Stimulated activated naive CD8-positive, alpha-beta T cell treated with anti-CD3 and anti-CD28 coated beads, Interleukin-15, amount 100 ng/mL, for 72 hours (primary cell): ENCODE results near the gene NCOA7.

Experiments
- ATAC-seq: fragments of 150-1000 bp; cut with Tn5 transposase; 2 replicates; pipeline ENCODE4 v1.10.0; 2021; ENCODE audit warnings: mild to moderate bottlenecking, moderate library complexity
- DNase-seq, 2 donors: peaks; one replicate each; pipeline ENCODE4 v3.0.0; 2021 to 2022
- H3K27ac Mint-ChIP-seq, 2 donors: one replicate each; pipeline ENCODE4 v1.8.0; 2022; ENCODE audit warnings: mild to moderate bottlenecking in 2 of 2, mixed read lengths in 2 of 2, moderate library complexity in 2 of 2
- H3K27me3 Mint-ChIP-seq: one replicate; pipeline ENCODE4 v1.8.0; 2022; ENCODE audit warnings: mixed read lengths
- H3K4me1 Mint-ChIP-seq: one replicate; pipeline ENCODE4 v1.8.0; 2022; ENCODE audit warnings: mild to moderate bottlenecking, mixed read lengths
- H3K4me3 Mint-ChIP-seq, 2 donors: one replicate each; pipeline ENCODE4 v1.8.0; 2022; ENCODE audit warnings: mild to moderate bottlenecking in 2 of 2, mixed read lengths in 2 of 2, moderate library complexity in 1 of 2
- H3K9me3 Mint-ChIP-seq, 2 donors: one replicate each; pipeline ENCODE4 v1.8.0; 2022; ENCODE audit warnings: mixed read lengths in 2 of 2

Gene NCOA7

DNA sequence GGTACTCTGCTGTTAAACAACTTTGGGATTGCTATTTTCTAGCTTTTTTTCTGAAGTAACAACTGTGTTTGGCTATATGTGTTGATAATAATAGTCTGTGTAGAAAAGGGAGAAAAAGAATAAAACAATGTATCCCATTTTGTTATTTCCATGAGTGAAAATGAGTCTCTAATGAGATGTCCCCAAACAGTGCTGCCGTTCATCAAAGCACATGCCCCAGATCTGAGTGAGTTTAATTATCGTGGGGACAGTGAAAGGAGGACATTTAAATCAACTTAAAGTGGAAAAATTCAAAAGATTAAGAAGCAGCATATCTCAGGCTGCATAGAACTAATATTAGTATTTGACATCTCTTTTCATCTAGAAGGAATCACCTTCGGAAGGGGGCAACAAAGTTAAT, 59.6 kb downstream of the NCOA7 start:
- peaks cover 12% of the 10 kb centered on the region for H3K4me1 Mint-ChIP-seq
- no peak for DNase-seq
- H3K4me3 Mint-ChIP-seq, result no peak overlapping the region
- H3K9me3 Mint-ChIP-seq, result no peaks in the 10 kb centered on the region
- no peak overlapping the region for H3K27ac Mint-ChIP-seq
- no peaks in the 10 kb centered on the region for H3K27me3 Mint-ChIP-seq
- ATAC-seq, result no peak

DNA sequence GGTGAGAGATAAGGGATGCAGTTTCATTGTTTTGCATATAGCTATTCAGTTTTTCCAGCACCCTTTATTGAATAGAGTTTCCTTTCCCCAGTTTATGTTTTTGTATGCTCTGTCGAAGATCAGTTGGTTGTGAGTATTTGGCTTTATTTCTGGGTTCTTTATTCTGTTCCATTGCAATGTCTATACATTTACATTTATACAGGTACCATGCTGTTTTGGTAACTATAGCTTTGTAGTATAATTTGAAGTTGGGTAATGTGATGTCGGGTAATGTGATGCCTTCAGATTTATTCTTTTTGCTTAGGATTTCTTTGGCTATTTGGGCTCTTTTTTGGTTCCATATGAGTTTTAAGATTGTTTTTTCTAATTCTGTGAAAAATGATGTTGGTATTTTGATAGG, 61.8 kb downstream of the NCOA7 start:
- H3K4me3 Mint-ChIP-seq, result no peak overlapping the region
- no peak overlapping the region for H3K27ac Mint-ChIP-seq
- DNase-seq (no peak), ATAC-seq (no peak)
- H3K4me1 Mint-ChIP-seq, result peaks cover 12% of the 10 kb centered on the region
- no peaks in the 10 kb centered on the region for H3K27me3 Mint-ChIP-seq
- H3K9me3 Mint-ChIP-seq, result no peaks in the 10 kb centered on the region

DNA sequence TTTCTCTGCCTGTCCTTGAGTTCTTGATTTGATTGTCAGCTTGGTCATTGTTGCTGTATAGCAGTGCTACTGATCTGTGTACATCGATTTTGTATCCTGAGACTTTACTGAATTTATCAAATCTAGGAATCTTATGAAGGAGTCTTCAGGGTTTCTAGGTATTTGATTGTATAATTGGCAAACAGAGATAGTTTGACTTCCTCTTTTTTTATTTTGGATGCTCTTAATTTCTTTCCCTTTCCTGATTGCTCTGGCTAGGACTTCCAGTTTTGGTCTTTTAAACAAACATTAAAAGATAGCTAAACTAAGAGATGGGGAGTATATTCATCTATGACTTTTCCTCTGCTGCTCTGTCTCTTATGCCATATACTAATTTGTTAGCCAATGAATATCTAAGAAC, 62.4 kb downstream of the NCOA7 start:
- Mint-ChIP-seq H3K4me1 (peaks cover 12% of the 10 kb centered on the region), H3K27me3 (no peaks in the 10 kb centered on the region), H3K27ac (no peak overlapping the region), H3K4me3 (no peak overlapping the region), H3K9me3 (no peaks in the 10 kb centered on the region)
- no peak for DNase-seq
- no peak for ATAC-seq

DNA sequence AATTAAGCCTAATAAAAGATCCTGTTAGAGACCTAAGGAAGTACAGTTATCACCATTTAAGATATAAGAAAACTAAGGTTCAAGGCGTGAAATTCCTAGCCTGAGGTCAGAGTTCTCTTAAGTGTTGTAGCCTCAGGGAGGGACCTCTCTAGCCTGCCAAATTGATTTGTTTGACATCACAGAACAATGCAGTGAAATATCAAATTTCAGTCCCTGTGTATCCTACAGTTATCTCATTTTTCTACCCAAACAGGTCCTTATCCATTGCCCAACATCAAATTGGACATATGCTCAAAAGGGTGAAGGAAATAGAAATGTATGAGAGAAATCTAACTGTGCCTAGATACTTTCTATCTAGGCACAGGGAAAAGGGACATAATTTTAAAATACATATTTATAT, 63.0 kb downstream of the NCOA7 start:
- ATAC-seq, result no peak
- Mint-ChIP-seq H3K4me1 (peaks cover 12% of the 10 kb centered on the region), H3K4me3 (no peak overlapping the region), H3K27me3 (no peaks in the 10 kb centered on the region), H3K27ac (no peak overlapping the region), H3K9me3 (no peaks in the 10 kb centered on the region)
- DNase-seq, result no peak

DNA sequence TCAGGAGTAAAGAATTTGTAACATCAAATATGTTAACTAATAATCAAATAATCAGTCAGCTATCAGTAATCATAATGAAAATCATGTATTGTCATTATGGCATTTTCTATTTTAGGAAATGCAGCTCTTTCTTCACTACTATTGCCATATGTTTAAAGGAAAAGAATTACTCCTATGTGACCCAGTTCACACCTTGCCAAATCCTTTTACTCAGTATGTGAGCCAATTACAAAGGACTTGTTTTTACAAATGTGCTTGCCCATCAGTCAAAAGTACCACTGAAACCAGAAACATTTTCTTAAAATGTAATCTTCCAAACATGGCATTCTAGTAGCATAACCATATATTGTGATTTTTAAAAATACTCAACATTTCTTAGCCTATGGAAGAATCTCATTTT, 63.6 kb downstream of the NCOA7 start:
- no peak for DNase-seq
- Mint-ChIP-seq H3K4me3 (no peak overlapping the region), H3K4me1 (peaks cover 12% of the 10 kb centered on the region), H3K27me3 (no peaks in the 10 kb centered on the region), H3K27ac (no peak overlapping the region), H3K9me3 (no peaks in the 10 kb centered on the region)
- ATAC-seq, result no peak

DNA sequence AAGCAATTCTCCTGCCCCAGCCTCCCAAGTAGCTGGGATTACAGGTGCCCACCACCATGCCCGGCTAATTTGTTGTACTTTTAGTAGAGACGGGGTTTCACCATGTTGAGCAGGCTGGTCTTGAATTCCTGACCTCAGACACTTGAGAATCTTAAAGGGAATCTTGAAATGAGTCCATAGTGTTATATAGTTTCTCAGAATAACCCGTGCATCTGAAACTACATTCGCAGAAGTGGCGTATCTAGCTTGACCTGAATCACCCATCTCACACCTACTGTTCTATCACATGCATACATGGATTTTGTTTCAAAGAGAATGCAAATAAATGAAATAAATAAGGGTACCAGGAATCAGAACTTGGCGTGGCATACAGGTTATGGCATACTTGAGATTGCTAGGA, 65.0 kb downstream of the NCOA7 start:
- DNase-seq, result no peak
- H3K27ac Mint-ChIP-seq, result no peak overlapping the region
- no peak for ATAC-seq
- no peaks in the 10 kb centered on the region for H3K27me3 Mint-ChIP-seq
- peaks cover 12% of the 10 kb centered on the region for H3K4me1 Mint-ChIP-seq
- H3K9me3 Mint-ChIP-seq, result no peaks in the 10 kb centered on the region
- no peak overlapping the region for H3K4me3 Mint-ChIP-seq

DNA sequence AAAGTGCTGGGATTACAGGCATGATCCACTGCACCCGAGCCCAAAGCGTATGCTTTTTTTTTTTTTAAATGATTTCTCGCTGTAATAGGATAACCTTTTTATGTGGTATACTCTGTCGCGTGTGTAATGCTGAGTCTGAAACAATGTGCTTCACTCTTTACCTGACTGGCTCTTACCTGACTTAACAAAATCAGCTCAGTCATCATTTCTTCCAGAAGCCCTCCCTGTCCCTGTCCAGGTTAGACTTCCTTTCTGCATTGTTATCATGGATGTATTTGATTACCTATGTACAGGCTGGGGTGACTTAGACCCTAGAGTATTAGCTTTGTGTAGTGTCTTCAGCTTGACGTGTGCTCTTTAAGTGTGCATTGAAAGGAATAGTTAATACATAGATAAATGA, 67.1 kb downstream of the NCOA7 start:
- no peaks in the 10 kb centered on the region for H3K9me3 Mint-ChIP-seq
- no peaks in the 10 kb centered on the region for H3K27me3 Mint-ChIP-seq
- no peak overlapping the region for H3K4me3 Mint-ChIP-seq
- ATAC-seq (no peak), DNase-seq (no peak)
- H3K4me1 Mint-ChIP-seq, result peaks cover 6% of the 10 kb centered on the region
- H3K27ac Mint-ChIP-seq, result no peak overlapping the region

DNA sequence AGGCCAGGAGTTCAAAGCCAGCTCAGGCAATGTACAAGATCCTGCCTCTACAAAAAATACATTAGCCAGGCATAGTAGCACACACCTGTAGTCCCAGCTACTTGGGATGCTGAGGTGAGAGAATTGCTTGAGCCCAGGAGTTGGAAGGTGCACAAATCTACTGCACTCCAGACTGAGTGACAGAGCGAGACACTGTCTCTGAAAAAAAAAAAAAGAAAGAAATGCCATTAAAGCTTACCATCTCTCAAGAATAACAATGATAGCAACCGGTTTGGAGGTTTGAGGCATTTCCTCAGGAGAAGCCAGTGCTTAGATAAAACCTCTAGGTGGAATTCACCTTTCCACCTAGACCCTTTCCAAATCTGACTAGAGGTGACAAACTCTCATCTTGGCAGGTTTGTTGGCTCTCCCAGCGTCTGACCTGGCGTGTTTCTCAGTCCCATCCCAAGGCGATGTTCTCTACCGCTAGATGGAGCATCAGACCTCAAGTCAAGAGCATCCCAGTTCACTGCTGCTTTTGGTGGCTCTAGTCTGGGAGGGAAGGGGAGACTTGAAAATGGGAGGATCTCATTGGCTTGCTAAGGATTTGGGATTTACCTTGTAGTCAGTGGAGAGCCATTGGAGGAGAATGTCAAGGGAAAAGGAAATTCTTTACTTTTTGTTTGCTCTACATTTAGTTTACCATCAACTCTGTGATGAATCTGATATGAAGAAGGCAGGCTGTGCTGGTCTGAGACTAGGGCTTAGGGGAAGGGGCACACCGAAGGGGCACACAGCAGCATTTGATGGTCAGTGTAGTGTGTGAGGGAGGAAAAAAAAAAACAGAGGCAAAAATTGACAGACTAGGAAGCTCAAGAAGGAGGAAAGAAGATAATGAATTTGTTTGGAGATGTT, 67.9 kb downstream of the NCOA7 start:
- Mint-ChIP-seq H3K4me1 (no peaks in the 10 kb centered on the region), H3K27ac (no peak overlapping the region), H3K27me3 (no peaks in the 10 kb centered on the region), H3K4me3 (no peak overlapping the region), H3K9me3 (no peaks in the 10 kb centered on the region)
- DNase-seq (peak in 1 of 2 donors; percentile 12), ATAC-seq (peak; percentile 60)

DNA sequence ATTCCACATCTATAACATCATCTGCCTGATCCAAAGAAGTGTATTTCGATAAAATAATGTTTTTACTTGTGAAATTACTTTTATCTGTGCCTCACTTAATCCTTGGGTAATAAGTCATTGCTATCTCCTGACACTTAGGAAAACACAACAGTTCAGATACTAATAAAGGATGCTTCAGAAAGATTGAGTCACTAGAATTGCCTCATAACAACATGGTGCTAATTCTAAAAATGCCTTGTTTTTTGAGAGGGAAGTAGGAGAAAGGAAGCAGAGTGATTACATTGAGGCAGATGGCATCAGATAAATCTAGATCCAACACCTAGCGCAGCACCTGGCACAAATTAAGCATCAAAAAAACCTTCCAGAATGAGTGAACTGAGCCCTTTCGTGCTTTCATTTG, 69.0 kb downstream of the NCOA7 start:
- no peaks in the 10 kb centered on the region for H3K9me3 Mint-ChIP-seq

DNA sequence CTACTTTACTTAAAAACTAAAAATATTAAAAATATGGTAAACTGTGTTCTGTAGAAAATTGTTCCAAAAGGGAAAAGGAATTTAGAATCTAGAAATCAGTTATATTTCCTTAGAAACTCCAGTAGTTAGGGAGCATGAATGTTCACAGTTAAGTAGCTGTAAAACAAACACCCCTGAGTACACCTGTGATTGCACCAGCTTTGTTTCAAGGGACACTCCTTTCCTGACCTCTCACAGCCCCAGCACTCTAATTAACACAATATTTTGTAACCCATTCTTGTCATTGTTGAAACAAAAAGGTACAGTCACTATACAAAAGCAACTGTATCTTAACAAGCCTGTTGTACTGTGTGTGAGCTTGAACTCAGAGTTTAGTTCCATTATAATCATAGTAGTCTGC, 72.3 kb downstream of the NCOA7 start:
- ATAC-seq (no peak), DNase-seq (no peak)
- Mint-ChIP-seq H3K27ac (no peak overlapping the region), H3K4me3 (no peak overlapping the region), H3K4me1 (no peaks in the 10 kb centered on the region), H3K27me3 (no peaks in the 10 kb centered on the region), H3K9me3 (no peaks in the 10 kb centered on the region)

More for the DNA sequence above, 69.0 kb downstream of the NCOA7 start:
- Mint-ChIP-seq H3K27ac (no peak overlapping the region), H3K4me3 (no peak overlapping the region), H3K27me3 (no peaks in the 10 kb centered on the region), H3K4me1 (no peaks in the 10 kb centered on the region)
- ATAC-seq (no peak), DNase-seq (no peak)

DNA sequence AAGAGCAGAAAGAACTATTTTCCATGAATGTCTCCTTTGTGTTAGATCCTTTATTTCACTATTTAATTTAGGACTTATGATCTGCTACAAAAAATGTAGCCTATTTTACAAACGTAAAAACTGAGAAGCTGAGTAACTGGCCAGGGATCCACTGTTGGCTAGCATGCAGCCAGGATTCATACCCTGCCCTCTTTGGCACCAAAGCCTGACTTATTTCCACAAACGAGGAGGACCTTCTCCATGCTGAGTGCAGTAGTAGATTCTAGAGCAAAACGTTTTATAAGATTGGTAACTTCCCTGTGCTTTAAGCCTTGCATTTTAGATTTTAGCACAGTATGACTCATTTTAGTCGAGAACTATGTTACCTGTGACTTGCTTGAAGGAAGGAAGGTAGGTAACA, 74.3 kb downstream of the NCOA7 start:
- H3K27ac Mint-ChIP-seq, result no peak overlapping the region
- no peak for ATAC-seq
- no peaks in the 10 kb centered on the region for H3K27me3 Mint-ChIP-seq
- H3K4me1 Mint-ChIP-seq, result no peaks in the 10 kb centered on the region
- H3K9me3 Mint-ChIP-seq, result no peaks in the 10 kb centered on the region
- DNase-seq, result no peak
- no peak overlapping the region for H3K4me3 Mint-ChIP-seq

DNA sequence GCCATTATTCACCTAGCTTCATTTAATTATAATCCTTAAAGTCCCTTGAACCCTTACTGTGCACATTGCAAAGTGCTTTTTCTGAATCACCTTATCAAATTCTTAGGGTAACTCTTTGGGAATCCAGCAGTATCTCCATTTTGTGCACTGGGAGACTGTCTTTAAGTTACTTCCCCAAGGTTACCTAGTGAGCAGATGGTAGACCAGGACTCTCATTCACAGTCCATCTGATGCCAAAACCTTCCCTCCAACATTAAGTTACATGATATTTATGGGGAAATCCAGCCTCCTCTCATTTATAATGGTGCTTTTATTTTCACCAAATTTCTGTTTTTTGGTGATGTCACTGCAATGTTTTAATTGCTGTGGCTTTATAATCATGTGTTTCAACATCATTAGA, 75.7 kb downstream of the NCOA7 start:
- no peak for DNase-seq
- no peak overlapping the region for H3K4me3 Mint-ChIP-seq

DNA sequence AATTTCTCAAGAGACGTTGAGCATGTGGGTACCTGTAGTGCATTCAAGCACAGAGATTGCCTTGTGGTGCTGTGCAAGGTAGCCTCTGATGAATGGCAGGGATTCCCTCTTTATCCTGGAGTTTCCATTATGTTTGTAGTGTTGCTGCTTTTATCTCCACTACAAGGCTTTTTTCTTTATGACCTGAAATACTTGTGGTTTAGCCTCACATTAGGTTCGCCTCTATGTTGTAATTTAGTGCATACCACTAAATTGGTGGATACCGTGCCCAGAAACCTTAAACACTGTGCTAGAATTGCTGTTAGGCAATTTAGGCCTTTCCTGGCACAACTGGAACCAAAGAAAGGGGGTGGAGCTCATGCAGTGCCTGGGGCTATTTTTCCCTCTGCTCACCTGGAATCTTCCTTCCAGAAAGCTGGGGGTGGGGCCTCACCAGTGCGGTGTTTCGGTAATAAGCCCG, 76.8 kb downstream of the NCOA7 start:
- H3K4me1 Mint-ChIP-seq, result no peaks in the 10 kb centered on the region
- H3K4me3 Mint-ChIP-seq, result no peak overlapping the region
- ATAC-seq, result no peak
- no peak for DNase-seq
- no peak overlapping the region for H3K27ac Mint-ChIP-seq
- H3K9me3 Mint-ChIP-seq, result no peaks in the 10 kb centered on the region
- no peaks in the 10 kb centered on the region for H3K27me3 Mint-ChIP-seq

More for the DNA sequence above, 75.7 kb downstream of the NCOA7 start:
- no peaks in the 10 kb centered on the region for H3K9me3 Mint-ChIP-seq
- no peaks in the 10 kb centered on the region for H3K27me3 Mint-ChIP-seq
- no peak overlapping the region for H3K27ac Mint-ChIP-seq
- no peaks in the 10 kb centered on the region for H3K4me1 Mint-ChIP-seq
- ATAC-seq, result no peak

DNA sequence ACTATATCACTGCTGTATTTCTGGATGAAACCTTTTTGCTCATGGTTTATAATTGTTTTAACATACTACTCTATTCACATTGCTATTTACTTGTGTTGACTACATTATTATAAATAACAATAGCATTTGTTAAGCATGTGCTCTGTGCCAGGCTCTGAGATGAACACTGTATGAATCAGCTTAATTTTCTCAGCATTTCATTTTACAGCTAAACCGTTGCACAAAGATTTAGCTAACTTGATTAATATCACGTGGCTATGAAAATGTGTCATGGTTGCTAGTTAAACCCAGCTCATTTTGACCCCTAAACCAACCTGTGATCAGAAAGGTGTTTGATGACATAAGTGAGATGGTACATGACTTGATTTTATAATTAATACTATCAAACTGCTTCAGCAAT, 77.5 kb downstream of the NCOA7 start:
- H3K9me3 Mint-ChIP-seq, result no peaks in the 10 kb centered on the region
- H3K4me3 Mint-ChIP-seq, result no peak overlapping the region
- no peaks in the 10 kb centered on the region for H3K4me1 Mint-ChIP-seq
- H3K27me3 Mint-ChIP-seq, result no peaks in the 10 kb centered on the region
- ATAC-seq (no peak), DNase-seq (no peak)
- H3K27ac Mint-ChIP-seq, result no peak overlapping the region

DNA sequence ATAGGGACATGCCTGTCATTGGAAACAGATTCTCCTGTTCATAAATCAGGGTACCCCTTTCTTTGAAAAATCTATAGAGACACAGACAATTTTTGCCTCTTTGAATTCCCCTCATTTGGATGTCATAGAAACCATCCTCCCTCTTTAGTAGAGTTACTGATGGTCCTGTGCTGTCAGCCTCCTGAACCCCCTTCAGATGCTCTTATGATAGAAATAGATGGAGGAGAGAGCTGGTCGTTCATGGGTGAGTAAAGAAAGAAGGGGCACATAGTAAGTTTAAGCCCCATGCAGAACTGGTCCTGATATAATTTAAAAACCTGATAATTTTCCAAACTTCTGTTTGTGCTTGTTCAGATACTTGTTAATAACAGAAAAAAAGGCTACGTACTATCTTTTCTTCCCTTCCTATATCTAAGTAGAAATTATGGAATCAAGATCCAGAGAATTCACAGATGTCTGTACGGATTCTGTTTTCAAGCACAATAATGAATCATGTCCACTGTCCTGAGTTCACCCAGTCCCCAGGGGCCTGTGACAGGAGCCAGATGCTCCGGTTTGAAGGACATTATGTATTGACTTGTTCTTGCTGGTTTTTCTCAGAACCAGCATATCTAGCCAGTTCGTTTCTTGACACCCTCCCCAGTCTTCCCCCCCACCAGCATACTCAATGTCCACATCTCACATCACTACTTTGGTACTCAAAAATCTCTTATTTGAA, 78.1 kb downstream of the NCOA7 start:
- Mint-ChIP-seq H3K27ac (no peak overlapping the region), H3K4me1 (no peaks in the 10 kb centered on the region), H3K4me3 (no peak overlapping the region), H3K9me3 (no peaks in the 10 kb centered on the region), H3K27me3 (no peaks in the 10 kb centered on the region)
- DNase-seq, result no peak
- no peak for ATAC-seq

DNA sequence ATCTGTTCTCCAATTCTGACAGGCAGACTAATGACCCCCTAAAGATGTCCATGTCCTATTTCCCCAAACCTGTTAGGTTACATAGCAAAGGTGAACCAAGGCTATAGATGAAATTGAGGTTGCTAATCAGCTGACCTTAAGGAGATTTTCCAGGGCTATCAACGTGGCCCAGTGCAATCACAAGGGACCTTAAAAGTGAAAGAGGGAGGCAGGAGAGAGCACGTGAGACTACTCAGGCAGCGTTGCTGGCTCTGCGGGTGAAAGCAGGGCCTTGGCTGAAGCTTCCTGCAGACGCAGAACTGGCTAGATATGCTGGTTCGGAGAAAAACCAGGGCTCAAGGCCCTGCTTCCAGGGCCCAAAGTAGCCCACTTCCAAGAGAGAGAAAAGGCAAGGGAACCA, 78.7 kb downstream of the NCOA7 start:
- no peak for DNase-seq
- ATAC-seq, result no peak
- Mint-ChIP-seq H3K27me3 (no peaks in the 10 kb centered on the region), H3K4me1 (no peaks in the 10 kb centered on the region), H3K4me3 (no peak overlapping the region), H3K9me3 (no peaks in the 10 kb centered on the region), H3K27ac (no peak overlapping the region)
